ENCODE data around the gene IL22RA1.

IL22RA1 gene

DNA sequence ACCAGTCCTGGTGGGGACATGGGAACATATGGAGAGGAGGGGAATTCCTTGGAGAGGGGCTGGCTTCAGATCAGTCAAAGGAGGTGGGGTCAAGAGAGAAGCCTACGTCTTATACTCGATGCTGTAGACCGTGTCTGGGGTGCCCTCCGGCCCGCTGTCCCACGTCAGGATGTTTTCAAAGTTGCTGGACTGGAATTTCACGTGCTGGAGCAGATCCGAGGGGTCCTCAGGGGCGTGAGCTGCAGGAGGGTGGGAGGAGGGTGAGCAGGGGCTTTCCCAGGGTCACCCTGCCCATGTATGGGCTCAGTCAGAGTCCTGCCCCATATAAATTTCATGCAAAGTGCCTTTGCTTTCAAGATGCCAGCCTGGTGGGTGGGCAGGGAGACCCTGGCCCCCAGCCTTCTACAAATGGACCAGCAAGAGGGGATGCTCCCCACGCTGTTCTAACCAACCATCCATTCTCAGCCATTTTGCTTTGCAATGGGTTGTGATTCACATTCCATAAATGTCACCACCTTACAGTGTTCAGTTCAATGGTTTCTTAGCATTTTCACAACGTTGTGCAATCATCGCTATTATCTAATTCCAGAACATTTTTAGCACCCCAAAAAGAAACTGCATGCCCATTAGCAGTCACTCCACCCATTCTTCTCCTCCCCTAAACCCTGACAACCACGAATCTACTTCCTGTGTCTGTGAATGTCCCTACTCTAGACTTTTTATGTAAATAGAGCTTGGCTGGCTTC, 4.3 kb downstream of the IL22RA1 start:
- DNase-seq (ENCODE audit: low read depth): no peak
- TF ChIP-seq, protein P1, sequence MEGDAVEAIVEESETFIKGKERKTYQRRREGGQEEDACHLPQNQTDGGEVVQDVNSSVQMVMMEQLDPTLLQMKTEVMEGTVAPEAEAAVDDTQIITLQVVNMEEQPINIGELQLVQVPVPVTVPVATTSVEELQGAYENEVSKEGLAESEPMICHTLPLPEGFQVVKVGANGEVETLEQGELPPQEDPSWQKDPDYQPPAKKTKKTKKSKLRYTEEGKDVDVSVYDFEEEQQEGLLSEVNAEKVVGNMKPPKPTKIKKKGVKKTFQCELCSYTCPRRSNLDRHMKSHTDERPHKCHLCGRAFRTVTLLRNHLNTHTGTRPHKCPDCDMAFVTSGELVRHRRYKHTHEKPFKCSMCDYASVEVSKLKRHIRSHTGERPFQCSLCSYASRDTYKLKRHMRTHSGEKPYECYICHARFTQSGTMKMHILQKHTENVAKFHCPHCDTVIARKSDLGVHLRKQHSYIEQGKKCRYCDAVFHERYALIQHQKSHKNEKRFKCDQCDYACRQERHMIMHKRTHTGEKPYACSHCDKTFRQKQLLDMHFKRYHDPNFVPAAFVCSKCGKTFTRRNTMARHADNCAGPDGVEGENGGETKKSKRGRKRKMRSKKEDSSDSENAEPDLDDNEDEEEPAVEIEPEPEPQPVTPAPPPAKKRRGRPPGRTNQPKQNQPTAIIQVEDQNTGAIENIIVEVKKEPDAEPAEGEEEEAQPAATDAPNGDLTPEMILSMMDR (IDR thresholded peaks at IDR 0.05; ENCODE audit: insufficient read depth, low read depth, low read length, missing control alignments): no peak
- H3K4me3 ChIP-seq (ENCODE audit: low read depth, low read length): no peak overlapping the region

DNA sequence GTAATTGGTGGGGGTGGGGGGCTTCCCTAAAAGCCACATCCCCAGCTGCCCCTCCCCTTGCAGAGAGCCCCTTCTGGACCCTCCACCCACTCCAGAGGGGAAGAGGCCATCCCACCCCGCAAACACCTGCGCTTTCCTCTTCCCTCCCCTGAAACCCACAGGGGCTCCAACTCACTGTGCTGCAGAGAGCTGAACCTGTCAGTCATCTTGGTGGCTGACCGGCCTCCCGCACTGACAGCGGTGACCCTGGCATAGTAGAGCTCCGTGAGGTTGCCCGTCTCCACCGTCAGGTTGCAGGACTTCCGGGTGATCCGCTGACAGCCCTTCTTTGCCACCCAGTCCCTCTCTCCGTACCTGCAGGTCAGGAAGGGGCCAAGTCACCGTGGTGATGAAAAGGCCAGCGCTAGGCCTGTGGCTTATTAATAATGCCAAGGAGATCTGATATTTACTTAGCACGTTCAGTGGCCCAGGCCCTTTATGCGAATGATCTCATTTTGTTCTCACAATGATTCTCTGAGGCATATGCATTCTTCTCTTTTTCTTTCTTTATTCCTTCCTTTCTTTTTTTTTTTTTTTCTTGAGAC, 5.9 kb downstream of the IL22RA1 start:
- TF ChIP-seq, protein P1 (IDR thresholded peaks at IDR 0.05; ENCODE audit: insufficient read depth, low read depth, low read length, missing control alignments): no peak
- DNase-seq (ENCODE audit: low read depth): no peak
- H3K4me3 ChIP-seq (ENCODE audit: low read depth, low read length): no peak overlapping the region

DNA sequence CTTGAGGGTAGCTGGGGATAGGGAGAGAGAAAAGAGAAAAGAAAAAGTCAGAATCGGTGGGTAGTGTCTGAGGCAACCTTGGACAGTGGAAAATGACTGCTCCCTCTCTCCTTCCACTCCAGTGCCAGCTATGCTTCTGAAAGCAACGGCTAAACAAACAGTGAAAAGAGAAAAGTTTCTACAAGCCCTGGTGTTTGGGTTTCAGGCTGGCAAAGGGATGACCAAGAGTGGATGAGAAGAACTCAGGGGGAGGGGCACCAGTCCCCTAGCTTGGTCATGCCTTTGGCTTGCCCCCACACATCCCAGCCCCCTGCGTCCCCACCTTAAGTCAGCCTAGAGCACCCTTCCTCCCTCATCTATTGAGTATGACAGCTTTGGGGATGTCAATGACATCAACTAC, 8.6 kb downstream of the IL22RA1 start:
- no peak overlapping the region for H3K4me3 ChIP-seq (ENCODE audit: low read depth, low read length)
- TF ChIP-seq, protein P1 (IDR thresholded peaks at IDR 0.05; ENCODE audit: insufficient read depth, low read depth, low read length, missing control alignments): no peak
- DNase-seq (ENCODE audit: low read depth): no peak

DNA sequence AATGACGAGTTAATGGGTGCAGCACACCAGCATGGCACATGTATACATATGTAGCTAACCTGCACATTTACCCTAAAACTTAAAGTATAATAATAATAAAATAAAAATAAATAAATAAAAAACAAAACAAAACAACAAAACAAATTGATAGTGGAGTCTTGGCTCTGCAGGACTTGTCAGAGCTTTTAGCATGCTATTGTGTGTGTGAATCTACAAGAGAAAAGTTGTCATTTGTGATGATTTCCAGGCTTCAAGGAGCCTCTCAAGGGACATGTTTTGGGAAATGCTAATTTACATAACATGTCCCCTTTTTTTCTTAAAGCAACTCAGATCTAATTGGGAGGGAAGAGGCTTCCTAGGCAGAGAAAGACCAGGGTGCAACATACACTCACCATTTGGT, 9.1 kb downstream of the IL22RA1 start:
- no peak overlapping the region for H3K4me3 ChIP-seq (ENCODE audit: low read depth, low read length)
- no peak for DNase-seq (ENCODE audit: low read depth)
- TF ChIP-seq, protein P1 (IDR thresholded peaks at IDR 0.05; ENCODE audit: insufficient read depth, low read depth, low read length, missing control alignments): no peak

DNA sequence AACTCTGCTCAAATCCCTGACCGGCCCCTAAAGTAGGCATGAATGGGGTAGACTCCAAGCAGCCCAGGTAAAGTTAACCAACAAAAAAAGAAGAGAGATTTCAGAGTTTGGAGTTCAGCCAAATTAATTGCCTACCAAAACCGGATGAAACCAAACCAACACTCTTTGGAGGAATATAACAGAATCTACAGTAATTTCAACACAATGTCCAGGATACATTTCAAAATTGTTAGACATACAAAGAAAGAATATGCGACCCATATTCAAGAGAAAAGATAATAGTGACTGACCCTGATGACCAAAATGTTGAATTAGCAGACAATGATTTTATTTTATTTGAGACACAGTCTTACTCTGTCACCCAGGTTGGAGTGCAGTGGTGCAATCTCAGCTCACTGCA, 12.6 kb downstream of the IL22RA1 start:
- TF ChIP-seq, protein P1 (IDR thresholded peaks at IDR 0.05; ENCODE audit: insufficient read depth, low read depth, low read length, missing control alignments): no peak
- H3K4me3 ChIP-seq (ENCODE audit: low read depth, low read length): no peak overlapping the region
- DNase-seq (ENCODE audit: low read depth): no peak

DNA sequence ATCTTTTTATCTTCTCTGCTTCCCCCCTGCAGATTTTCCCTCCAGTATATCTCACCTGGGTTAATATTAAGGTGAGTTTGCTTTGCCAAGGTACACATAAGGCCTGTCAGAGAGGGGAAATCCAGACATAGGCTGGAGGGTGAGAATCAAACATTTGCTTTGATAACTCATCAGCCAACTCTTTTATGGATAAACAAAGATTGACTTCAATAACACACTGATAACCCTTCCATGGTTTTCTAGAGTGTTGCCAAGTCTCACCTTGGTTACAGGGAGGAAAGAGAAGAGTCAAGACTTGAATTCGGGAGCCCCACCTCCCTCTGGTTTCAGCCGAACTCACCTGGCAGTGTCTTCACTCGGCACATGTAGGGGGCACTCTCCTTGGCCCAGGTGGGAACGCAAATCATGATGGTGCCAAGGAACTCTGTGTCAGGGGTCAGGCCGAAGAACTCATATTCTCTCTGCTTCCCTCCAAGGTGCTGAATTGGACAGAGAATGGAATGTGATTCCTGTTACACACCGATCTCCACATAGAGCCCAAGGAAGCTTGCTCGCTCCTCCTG, 15.1 kb downstream of the IL22RA1 start:
- no peak overlapping the region for H3K4me3 ChIP-seq (ENCODE audit: low read depth, low read length)
- TF ChIP-seq, protein P1 (IDR thresholded peaks at IDR 0.05; ENCODE audit: insufficient read depth, low read depth, low read length, missing control alignments): no peak
- DNase-seq (ENCODE audit: low read depth): no peak

Data from GM12865 (cell line).